Measurements from ENCODE around the gene DIP2C.
"Not testable (repeated sequence)": the region's sequence is repeated elsewhere in the genome, so short reads cannot be mapped to it uniquely, and the experiment has no call there.

DIP2C gene

DNA sequence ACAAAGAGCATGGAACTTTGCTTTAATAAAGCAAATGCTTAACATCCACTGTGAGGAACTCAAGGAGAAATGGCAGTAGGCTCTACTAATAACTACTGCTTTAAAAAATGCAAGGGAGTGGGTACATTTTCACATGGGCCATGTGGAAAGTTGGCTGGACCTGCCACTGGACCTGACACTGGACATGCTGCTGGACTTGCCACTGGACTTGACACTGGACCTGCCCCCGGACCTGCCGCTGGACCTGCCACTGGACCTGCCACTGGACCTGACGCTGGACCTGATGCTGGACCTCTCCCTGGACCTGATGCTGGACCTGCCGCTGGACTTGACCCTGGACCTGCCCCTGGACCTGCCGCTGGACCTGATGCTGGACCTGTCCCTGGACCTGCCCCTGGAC is 32.6 kb downstream of the DIP2C start:
- Histone ChIP-seq H3K4me1 (ENCODE audit: control insufficient read depth, insufficient read depth, low read length) (peaks cover 19% of the 10 kb centered on the region), H3K9me3 (replicated peaks; ENCODE audit: low read length) (no peaks in the 10 kb centered on the region), H3K27me3 (ENCODE audit: control insufficient read depth, insufficient read depth, low read length) (no peaks in the 10 kb centered on the region), H3K4me3 (ENCODE audit: low read length) (no peak overlapping the region), H3K4me2 (ENCODE audit: low read length) (no peak overlapping the region), H3K36me3 (ENCODE audit: insufficient read depth, low read length) (no peaks in the 10 kb centered on the region), H3K9ac (ENCODE audit: low read depth, low read length) (no peak overlapping the region)

DNA sequence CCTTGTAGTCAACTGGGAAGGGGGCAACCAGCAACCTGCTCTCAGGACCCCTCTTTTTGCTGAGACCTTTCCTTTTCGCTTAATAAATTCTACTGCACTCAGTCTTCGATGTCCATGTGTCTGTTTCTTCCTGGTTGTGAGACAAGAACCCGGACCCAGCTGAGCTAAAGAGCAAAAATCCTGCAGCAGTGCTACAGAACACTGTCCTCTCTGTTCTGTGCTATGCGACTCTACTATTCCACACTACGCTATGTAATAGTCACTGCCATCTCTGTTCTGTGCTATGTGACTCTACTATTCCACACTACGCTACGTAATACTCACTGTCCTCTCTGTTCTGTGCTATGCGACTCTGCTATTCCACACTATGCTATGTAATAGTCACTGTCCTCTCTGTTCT is 34.3 kb downstream of the DIP2C start:
- Histone ChIP-seq H3K9ac (ENCODE audit: low read depth, low read length) (no peak overlapping the region), H3K4me2 (ENCODE audit: low read length) (no peak overlapping the region), H3K9me3 (replicated peaks; ENCODE audit: low read length) (no peaks in the 10 kb centered on the region), H3K27me3 (ENCODE audit: control insufficient read depth, insufficient read depth, low read length) (no peaks in the 10 kb centered on the region), H3K4me1 (ENCODE audit: control insufficient read depth, insufficient read depth, low read length) (peaks cover 11% of the 10 kb centered on the region), H3K4me3 (ENCODE audit: low read length) (no peak overlapping the region), H3K36me3 (ENCODE audit: insufficient read depth, low read length) (no peaks in the 10 kb centered on the region)

DNA sequence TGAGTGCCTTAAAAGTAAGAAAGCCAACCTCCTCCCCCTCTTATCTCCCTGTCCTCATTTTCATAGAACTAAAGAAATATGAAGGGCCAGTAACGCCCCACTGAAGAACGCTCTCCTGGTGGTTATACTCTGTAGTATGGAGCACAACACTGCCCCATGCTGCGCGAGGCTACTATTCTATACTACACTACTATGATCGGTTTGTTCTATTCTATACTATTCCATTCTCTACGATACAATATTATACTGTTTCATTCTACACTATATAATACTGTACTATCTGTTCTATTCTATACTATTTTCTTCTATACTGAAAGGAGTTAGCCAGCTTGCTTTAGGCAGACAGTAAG is 34.8 kb downstream of the DIP2C start:
- H3K9me3 ChIP-seq (replicated peaks; ENCODE audit: low read length), result no peaks in the 10 kb centered on the region
- H3K4me2 ChIP-seq (ENCODE audit: low read length), result no peak overlapping the region
- no peak overlapping the region for H3K4me3 ChIP-seq (ENCODE audit: low read length)
- peaks cover 7% of the 10 kb centered on the region for H3K4me1 ChIP-seq (ENCODE audit: control insufficient read depth, insufficient read depth, low read length)
- no peak overlapping the region for H3K9ac ChIP-seq (ENCODE audit: low read depth, low read length)
- H3K27me3 ChIP-seq (ENCODE audit: control insufficient read depth, insufficient read depth, low read length), result no peaks in the 10 kb centered on the region
- H3K36me3 ChIP-seq (ENCODE audit: insufficient read depth, low read length), result no peaks in the 10 kb centered on the region

DNA sequence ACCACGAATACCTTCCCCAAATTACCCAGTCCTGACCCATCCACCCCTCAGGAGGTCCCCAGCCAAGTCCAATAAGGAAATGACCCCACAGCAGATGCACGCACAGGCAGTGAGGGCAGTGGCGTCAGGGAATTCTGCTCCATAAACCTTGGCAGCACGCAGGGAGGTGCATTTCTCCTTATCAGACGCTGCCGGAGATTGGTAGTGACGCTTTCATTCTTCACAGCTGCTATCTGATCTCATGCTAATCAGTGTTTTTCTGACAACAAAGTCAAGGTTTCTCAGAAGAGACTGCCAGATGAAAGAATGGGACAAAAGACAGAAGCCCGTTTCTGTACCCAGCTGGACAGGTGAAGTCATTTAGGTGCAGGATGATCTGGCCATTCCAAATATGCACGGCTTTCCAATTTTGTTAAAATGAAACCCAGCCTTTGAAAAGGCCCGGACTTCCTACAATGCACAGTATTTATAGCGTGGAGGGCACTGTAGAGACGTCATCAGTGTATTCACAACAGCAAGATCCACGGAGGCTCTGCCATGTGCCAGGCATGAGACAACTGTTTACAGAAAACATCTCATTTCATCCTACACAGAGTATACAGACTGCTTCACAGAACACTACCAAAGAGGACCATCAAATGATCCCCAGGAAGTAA is 35.3 kb downstream of the DIP2C start:
- peaks cover 2% of the 10 kb centered on the region for H3K4me1 ChIP-seq (ENCODE audit: control insufficient read depth, insufficient read depth, low read length)
- no peaks in the 10 kb centered on the region for H3K9me3 ChIP-seq (replicated peaks; ENCODE audit: low read length)
- no peaks in the 10 kb centered on the region for H3K36me3 ChIP-seq (ENCODE audit: insufficient read depth, low read length)
- H3K27me3 ChIP-seq (ENCODE audit: control insufficient read depth, insufficient read depth, low read length), result no peaks in the 10 kb centered on the region
- H3K9ac ChIP-seq (ENCODE audit: low read depth, low read length), result no peak overlapping the region
- H3K4me3 ChIP-seq (ENCODE audit: low read length), result no peak overlapping the region
- no peak overlapping the region for H3K4me2 ChIP-seq (ENCODE audit: low read length)

DNA sequence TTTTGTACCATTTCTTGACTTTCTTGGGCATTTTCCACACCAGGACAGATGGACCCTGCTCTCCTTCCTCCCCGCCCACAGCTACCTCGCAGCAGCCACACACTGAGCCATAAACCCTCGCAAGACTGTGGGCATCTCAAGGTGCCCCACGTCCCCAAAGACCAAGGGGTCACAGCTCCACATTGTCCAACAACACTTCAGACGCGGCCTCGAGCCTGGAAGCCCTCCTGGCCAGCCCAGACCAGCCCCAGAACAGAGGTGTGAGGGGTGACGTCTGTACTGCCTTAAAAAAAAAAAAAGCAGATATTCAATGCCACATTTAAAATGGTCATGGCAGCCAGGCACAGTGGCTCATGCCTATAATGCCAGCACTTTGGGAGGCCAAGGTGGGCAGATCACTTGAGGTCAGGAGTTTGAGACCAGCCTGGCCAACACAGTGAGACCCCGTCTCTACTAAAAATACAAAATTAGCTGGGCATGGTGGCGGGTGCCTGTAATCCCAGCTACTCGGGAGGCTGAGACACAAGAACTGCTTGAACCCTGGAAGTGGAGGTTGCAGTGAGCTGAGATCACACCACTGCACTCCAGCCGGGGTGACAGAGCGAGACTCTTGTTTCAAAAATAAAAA is 36.5 kb downstream of the DIP2C start:
- not testable (repeated sequence) for H3K4me1 ChIP-seq (ENCODE audit: control insufficient read depth, insufficient read depth, low read length); H3K4me3 ChIP-seq (ENCODE audit: low read length); H3K4me2 ChIP-seq (ENCODE audit: low read length); H3K9me3 ChIP-seq (replicated peaks; ENCODE audit: low read length); H3K9ac ChIP-seq (ENCODE audit: low read depth, low read length); H3K36me3 ChIP-seq (ENCODE audit: insufficient read depth, low read length); H3K27me3 ChIP-seq (ENCODE audit: control insufficient read depth, insufficient read depth, low read length)

DNA sequence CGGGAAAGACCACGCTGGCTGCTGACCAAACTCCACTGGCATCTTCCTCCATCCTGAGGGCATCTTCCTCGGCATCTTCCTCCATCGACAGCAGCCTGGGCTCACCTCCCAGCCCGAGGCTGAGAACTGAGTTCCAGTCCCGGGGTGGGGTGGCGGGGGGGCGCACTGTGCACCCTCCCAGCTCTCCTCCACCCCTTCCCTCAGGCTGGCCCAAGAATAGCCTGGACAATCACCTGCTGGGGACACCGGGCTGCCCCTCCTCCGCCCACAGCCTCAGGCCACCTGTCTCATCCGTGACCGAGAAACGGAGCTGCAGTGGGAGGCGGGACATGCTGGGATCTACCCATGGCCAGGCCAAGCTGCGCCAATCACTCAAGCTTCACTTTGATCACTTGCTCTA is 37.2 kb downstream of the DIP2C start:
- H3K4me3 ChIP-seq (ENCODE audit: low read length), result no peak overlapping the region
- H3K4me2 ChIP-seq (ENCODE audit: low read length), result no peak overlapping the region
- no peaks in the 10 kb centered on the region for H3K4me1 ChIP-seq (ENCODE audit: control insufficient read depth, insufficient read depth, low read length)
- H3K36me3 ChIP-seq (ENCODE audit: insufficient read depth, low read length), result no peaks in the 10 kb centered on the region
- H3K27me3 ChIP-seq (ENCODE audit: control insufficient read depth, insufficient read depth, low read length), result no peaks in the 10 kb centered on the region
- no peaks in the 10 kb centered on the region for H3K9me3 ChIP-seq (replicated peaks; ENCODE audit: low read length)
- H3K9ac ChIP-seq (ENCODE audit: low read depth, low read length), result no peak overlapping the region

DNA sequence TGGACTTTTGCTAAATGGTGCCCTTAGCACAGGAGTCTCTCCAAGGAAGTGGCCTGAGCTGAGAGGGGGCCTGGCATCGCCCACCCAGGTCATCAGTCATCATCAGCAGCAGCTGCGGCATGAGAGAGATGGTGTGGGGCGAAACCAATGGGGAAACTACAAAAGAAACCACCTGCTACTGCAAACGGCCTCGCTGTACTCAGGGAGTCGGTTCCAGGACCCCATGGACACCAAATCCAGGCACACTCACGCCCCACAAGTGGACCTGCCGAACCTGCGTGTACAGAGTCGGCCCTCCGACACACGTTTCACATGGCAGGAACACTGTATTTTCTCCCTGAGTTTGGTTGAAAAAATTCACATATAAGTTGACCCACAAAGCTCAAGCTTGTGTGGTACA is 37.8 kb downstream of the DIP2C start:
- Histone ChIP-seq H3K4me2 (ENCODE audit: low read length) (no peak overlapping the region), H3K4me3 (ENCODE audit: low read length) (no peak overlapping the region), H3K4me1 (ENCODE audit: control insufficient read depth, insufficient read depth, low read length) (no peaks in the 10 kb centered on the region), H3K9ac (ENCODE audit: low read depth, low read length) (no peak overlapping the region), H3K9me3 (replicated peaks; ENCODE audit: low read length) (no peaks in the 10 kb centered on the region), H3K27me3 (ENCODE audit: control insufficient read depth, insufficient read depth, low read length) (no peaks in the 10 kb centered on the region), H3K36me3 (ENCODE audit: insufficient read depth, low read length) (no peaks in the 10 kb centered on the region)

DNA sequence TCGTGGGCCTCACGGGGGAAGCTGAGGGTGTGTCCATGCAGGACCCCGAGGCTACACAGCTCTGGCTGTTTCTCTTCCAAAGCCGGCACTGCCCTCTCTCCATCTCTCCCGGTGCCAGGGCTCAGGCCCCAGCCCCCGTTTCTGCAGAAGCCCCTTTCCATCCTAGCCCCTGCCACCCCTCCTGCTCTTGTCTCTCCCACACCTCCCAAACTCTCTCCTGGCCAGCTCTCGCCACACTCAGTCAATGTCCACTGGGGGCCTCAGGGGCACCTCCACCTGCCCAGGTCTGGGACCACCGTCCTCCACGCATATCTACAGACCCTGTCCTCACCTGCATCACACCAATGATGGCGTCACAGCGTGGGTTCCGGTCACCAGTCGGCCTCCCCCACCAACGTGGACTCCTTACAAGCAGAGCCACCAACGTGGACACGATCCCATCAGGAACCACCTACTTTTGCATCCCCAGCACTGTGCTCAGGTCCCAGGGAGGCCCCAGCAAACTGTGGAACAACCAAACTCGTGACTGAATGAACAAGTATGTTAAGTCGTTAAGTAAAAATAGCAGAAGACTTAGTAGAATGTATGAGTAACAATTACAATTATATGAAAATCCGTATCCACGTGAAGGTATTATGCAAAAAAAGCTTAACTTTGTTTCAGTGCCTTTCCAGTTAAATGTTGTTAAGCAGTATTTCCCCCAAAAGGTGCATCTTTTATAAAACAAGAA is 38.4 kb downstream of the DIP2C start:
- H3K4me2 ChIP-seq (ENCODE audit: low read length), result no peak overlapping the region
- no peak overlapping the region for H3K4me3 ChIP-seq (ENCODE audit: low read length)
- no peaks in the 10 kb centered on the region for H3K9me3 ChIP-seq (replicated peaks; ENCODE audit: low read length)
- H3K9ac ChIP-seq (ENCODE audit: low read depth, low read length), result no peak overlapping the region
- no peaks in the 10 kb centered on the region for H3K4me1 ChIP-seq (ENCODE audit: control insufficient read depth, insufficient read depth, low read length)
- no peaks in the 10 kb centered on the region for H3K36me3 ChIP-seq (ENCODE audit: insufficient read depth, low read length)
- no peaks in the 10 kb centered on the region for H3K27me3 ChIP-seq (ENCODE audit: control insufficient read depth, insufficient read depth, low read length)

DNA sequence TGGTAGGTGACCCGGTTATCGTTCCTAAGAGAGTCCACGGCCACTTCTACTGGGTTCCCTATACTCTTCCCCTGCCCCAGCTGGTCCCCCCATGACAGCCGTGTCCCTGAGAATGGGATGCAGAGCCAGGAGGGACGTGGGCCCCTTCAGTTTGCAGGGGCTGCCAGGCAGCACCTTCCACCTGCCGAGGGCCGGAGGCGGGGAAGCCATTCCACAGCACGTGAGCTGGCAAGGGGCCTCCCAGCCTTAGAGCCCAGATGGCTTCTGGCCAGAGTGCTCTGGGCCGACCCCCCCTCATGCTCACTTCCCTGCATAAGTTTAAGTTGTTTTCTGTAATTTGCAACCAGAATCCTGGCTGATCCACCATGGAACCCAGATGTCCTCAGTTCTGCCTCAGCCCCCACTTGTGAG is 39.0 kb downstream of the DIP2C start:
- Histone ChIP-seq H3K36me3 (ENCODE audit: insufficient read depth, low read length) (no peaks in the 10 kb centered on the region), H3K9ac (ENCODE audit: low read depth, low read length) (no peak overlapping the region), H3K9me3 (replicated peaks; ENCODE audit: low read length) (no peaks in the 10 kb centered on the region), H3K4me1 (ENCODE audit: control insufficient read depth, insufficient read depth, low read length) (no peaks in the 10 kb centered on the region), H3K27me3 (ENCODE audit: control insufficient read depth, insufficient read depth, low read length) (no peaks in the 10 kb centered on the region), H3K4me3 (ENCODE audit: low read length) (no peak overlapping the region), H3K4me2 (ENCODE audit: low read length) (no peak overlapping the region)

DNA sequence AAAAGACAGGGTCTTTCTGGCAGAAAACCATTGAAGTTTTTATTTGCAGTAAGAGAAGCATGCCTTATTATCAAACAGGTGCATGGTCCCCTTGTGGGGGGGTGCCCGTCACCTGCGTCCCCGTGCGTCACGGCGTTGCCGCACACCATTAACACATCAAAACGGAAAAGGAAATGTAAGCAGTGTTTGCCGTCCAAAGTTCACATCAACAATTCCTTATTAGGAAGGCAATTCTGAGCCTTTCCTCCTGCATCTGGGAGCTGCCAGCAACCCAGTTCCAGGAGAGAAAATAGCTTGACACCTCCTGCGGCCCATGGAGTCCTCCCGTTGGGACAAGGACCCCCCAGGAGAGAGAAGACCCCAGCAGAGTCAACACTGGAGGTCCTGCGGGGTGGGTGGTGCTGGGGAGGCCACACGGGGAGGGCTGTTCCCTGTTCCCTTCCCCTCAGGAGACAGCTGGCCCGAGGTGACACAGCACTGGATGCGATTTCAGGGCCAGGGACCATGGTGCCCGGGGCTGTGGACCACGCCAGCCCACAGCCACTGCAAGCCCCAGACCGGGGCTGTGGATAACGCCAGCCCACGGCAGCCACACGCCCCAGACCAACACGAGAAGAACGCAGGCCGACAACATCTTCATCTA is 39.5 kb downstream of the DIP2C start:
- Histone ChIP-seq H3K4me1 (ENCODE audit: control insufficient read depth, insufficient read depth, low read length) (no peaks in the 10 kb centered on the region), H3K9ac (ENCODE audit: low read depth, low read length) (no peak overlapping the region), H3K4me3 (ENCODE audit: low read length) (no peak overlapping the region), H3K4me2 (ENCODE audit: low read length) (no peak overlapping the region), H3K36me3 (ENCODE audit: insufficient read depth, low read length) (no peaks in the 10 kb centered on the region), H3K27me3 (ENCODE audit: control insufficient read depth, insufficient read depth, low read length) (no peaks in the 10 kb centered on the region), H3K9me3 (replicated peaks; ENCODE audit: low read length) (peaks cover 3% of the 10 kb centered on the region)

DNA sequence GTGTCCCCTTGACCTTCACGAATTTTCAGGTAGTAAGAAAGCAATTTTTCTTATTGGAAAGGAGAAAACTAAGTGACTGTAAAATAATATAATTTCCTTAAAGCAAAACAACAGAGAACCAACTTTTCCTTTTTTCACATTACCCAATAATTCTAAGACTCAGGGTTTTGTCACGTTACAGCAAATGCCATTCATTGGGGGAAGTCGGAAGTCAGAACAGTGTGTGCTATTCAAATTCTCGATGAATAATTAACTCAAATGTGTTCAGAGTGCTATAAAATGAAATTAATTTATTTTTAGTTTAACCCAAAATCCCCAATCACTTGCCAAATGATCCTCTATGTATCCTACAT is 40.0 kb downstream of the DIP2C start:
- Histone ChIP-seq H3K9ac (ENCODE audit: low read depth, low read length) (no peak overlapping the region), H3K36me3 (ENCODE audit: insufficient read depth, low read length) (no peaks in the 10 kb centered on the region), H3K9me3 (replicated peaks; ENCODE audit: low read length) (peaks cover 7% of the 10 kb centered on the region), H3K4me3 (ENCODE audit: low read length) (no peak overlapping the region), H3K27me3 (ENCODE audit: control insufficient read depth, insufficient read depth, low read length) (no peaks in the 10 kb centered on the region), H3K4me1 (ENCODE audit: control insufficient read depth, insufficient read depth, low read length) (no peaks in the 10 kb centered on the region), H3K4me2 (ENCODE audit: low read length) (no peak overlapping the region)
